GM19351 (cell line): Measurements from ENCODE around the gene DTNB.

Experiments used
- ATAC-seq: cut with Tn5 transposase; IDR thresholded peaks from one replicate; pipeline ENCODE4 v1.9.1; 2021; ENCODE audit warnings: mild to moderate bottlenecking, moderate library complexity; ENCODE audit not compliant: unreplicated experiment

The DTNB gene

DNA sequence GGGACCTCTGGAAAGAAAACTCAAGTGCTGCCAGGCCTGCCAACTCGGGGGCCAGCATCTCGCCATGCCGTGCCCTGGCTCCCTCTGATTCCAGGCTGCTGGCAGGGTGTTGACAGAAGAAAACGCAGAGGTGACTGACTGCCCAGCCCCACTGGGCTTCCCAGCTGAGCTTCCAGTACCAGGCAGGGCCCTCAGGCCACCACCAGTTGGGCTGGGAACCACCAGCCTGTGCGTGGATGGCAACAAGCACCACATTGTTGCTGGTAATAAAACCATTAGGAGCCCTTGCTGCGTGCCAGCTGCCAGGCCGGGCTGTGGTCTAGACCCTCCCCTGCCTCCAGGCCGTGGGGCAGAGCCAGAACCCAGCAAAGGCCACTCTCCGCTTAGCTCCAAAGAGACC lies 340.8 kb downstream of the DTNB start:
- no peak for ATAC-seq

DNA sequence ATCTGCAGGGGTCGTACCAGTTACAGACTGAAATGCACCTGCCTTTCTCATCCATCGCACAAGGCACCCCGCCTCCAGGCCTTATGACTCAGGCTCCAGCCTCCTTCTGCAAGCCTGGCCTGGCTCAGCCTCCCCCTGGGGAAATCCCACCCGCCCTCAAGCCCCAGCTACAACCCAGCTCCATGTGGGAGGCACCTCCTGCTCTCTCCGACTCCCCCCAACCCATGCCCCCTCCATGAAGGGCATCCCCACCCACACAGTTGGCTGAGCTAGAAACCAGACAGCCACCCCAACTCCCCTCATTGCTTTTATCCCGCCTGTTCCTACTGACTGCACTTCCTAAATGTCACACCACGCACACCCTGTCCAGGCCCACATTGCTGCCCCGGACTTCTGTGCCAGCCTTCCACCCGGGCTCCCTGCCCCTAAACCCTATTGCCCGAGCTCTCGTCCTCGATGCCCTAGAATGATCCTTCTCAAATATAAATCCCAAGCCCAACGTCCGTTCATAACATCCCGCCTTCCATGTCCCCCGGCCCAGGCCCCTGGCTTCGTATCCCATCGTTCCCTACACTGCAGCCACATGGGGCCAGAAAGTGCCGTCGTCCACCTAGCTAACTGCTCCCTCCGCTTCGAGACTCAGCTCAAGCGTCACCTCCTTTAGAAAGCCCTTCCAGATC lies 341.6 kb downstream of the DTNB start:
- no peak for ATAC-seq

DNA sequence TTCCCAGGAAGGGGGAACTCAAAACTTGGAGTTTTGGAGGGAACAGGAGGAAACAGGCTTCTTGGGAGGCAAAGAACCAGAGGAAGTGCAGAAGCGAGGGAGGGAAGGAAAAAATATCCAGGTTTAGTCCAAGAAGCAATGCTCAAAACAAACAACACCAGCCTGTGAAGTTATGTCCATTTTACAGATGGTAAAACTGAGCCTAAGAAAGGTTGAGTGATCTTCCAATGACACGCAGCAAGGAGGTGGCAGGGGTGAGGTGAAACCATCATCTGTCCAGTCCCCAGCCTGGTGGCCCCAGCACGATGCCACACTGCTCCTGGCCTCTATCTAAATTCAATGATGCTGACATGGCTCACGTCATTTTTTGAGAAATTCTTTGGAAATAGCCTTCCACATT lies 342.4 kb downstream of the DTNB start:
- no peak for ATAC-seq

DNA sequence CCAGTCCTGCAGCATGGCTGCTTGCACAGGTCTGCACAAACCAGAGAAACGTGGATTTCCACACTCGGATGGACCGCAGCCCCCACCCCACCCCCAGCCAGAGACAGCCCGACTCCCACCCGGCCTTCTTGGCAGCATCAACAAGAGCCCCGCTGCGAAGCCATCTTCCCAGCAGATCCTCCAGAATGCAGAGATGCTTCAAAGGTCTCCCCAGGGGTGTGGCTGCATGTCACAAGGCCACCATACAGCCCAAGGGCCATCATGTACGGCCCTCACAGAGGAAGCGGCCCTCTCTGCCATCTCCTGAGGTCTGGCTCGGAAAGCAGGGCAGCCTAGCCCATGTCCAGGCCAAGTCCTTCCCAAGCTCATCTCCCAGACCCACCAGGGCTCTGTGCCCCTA lies 343.1 kb downstream of the DTNB start:
- ATAC-seq: no peak

DNA sequence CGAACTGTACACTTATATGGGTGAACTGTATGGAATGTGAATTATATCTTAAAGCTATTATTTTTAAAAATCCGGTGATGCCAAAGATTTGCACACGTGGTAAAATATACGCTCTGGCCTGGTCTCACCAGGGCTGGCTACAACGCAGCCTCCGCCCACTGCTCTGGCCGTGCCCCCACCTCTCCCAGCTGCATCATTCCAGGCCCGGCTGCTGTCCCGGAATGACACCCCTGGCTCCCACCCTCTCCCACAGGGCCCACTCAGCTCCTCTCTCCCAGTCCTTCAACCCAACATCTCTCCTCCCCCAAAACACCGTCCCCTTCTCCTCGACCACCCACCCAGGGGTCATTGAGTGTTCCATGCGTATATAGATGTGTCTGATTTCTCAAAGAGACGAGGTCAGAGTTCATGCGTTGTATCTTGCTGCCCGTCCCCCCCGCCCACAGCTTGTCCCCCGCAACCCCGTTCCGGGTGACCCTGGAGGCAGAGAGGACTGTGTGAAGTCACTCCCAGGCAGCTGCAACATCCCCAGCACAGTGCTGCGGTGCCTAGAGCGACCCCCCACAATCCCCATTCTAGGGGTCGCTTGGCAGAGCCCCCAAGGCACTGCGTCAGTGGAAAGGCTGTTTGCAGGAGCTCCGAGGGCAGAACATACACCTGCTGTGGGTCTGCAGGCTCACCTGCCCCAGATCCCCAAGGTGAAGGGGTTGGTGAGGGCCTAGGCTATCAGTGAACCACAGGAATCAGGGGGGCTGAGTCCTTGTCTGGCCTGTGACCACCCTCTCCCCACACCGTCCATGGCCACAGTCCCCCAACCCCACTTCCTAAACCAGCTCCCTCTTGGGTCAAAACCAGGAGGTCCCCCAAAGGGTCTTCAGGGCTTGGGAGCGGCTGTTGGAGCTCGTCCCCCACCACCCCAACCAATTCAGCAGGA lies 345.0 kb downstream of the DTNB start:
- ATAC-seq: no peak
